HL-60 (cell line): Measurements from ENCODE around the gene PDCL3.

ENCODE experiments used
- DNase-seq, 2 experiments: peaks; one replicate each; pipeline ENCODE4 v3.0.0-alpha.2; 2010 to 2020; ENCODE audit warnings: low read depth in 1 of 2, low spot score in 1 of 2
- H3K27ac ChIP-seq: fragments of 250-450 bp; sonication (Bioruptor Pico); replicated peaks from 2 replicates; pipeline ENCODE4 v1.5.1; 2020; ENCODE audit warnings: mild to moderate bottlenecking, moderate library complexity
- H3K27me3 ChIP-seq: fragments of 250-450 bp; sonication (Bioruptor Pico); 2 replicates; pipeline ENCODE4 v1.5.1; 2021; ENCODE audit warnings: mild to moderate bottlenecking, moderate library complexity; ENCODE audit not compliant: insufficient read depth, poor library complexity, severe bottlenecking
- H3K4me3 ChIP-seq: replicated peaks from 2 replicates; pipeline ENCODE4 v1.5.1; 2011; ENCODE audit warnings: mild to moderate bottlenecking, control low read depth, low read length; ENCODE audit not compliant: insufficient read depth
- CTCF ChIP-seq: IDR thresholded peaks from one replicate; pipeline ENCODE4 v1.5.1; 2011; ENCODE audit warnings: low read length, control low read depth, inconsistent platforms; ENCODE audit not compliant: insufficient read depth
- GABPA ChIP-seq: IDR thresholded peaks from 2 replicates; pipeline ENCODE4 v1.6.1; 2012; ENCODE audit warnings: low read depth
- POLR2AphosphoS5 ChIP-seq: IDR thresholded peaks from 2 replicates; pipeline ENCODE4 v1.6.1; 2012; ENCODE audit warnings: low read depth
- REST ChIP-seq: IDR thresholded peaks from 2 replicates; pipeline ENCODE4 v1.6.1; 2012; ENCODE audit warnings: low read depth; ENCODE audit not compliant: insufficient replicate concordance
- SPI1 ChIP-seq: IDR thresholded peaks from 2 replicates; pipeline ENCODE4 v1.6.1; 2012; ENCODE audit warnings: low read depth, mild to moderate bottlenecking, borderline replicate concordance

Gene PDCL3

GRCh38 chr2:100577777-100578176 is 15.0 kb downstream of the PDCL3 start:
- Histone ChIP-seq H3K27ac (no peak overlapping the region), H3K27me3 (no peaks in the 10 kb centered on the region), H3K4me3 (no peak overlapping the region)
- DNase-seq = no peak
- no peak for TF ChIP-seq SPI1
- TF ChIP-seq POLR2AphosphoS5 = no peak
- TF ChIP-seq CTCF = no peak
- TF ChIP-seq GABPA = no peak
- no peak for TF ChIP-seq REST

GRCh38 chr2:100580367-100581276 is 17.8 kb downstream of the PDCL3 start:
- H3K27ac ChIP-seq = peak overlapping the region; percentile 77
- H3K27me3 ChIP-seq = no peaks in the 10 kb centered on the region
- TF ChIP-seq GABPA = no peak
- peak; percentile 58; the same call in 1 of the 2 replicates for TF ChIP-seq POLR2AphosphoS5
- no peak for TF ChIP-seq CTCF
- TF ChIP-seq SPI1 = 0 out of 2 replicates have a peak, but pooled peaks have one; percentile 7
- no peak for TF ChIP-seq REST
- DNase-seq = peak; percentile 30 to 78
- no peak overlapping the region for H3K4me3 ChIP-seq

GRCh38 chr2:100581277-100581612 is 18.5 kb downstream of the PDCL3 start:
- H3K4me3 ChIP-seq = no peak overlapping the region
- H3K27me3 ChIP-seq = no peaks in the 10 kb centered on the region
- TF ChIP-seq SPI1 (no peak), REST (no peak), CTCF (no peak), GABPA (no peak), POLR2AphosphoS5 (no peak)
- peak overlapping the region; percentile 77 for H3K27ac ChIP-seq
- no peak for DNase-seq
